MM.1S (cell line): ENCODE results near the gene MBOAT1.

Experiments used
- CTCF ChIP-seq: fragments of 300-600 bp; sonication (generic); IDR thresholded peaks from 2 replicates; pipeline ENCODE4 v1.5.1; 2016; ENCODE audit warnings: antibody characterized with exemption, low read length, mixed read lengths
- EZH2 ChIP-seq: fragments of 300-600 bp; sonication (generic); optimal IDR thresholded peaks from 2 replicates; pipeline ENCODE3; 2017; ENCODE audit warnings: low read depth, mild to moderate bottlenecking, antibody characterized with exemption, low read length, mixed read lengths

GRCh38 chr6:20253021-20253420 lies 40.8 kb upstream of the MBOAT1 start:
- TF ChIP-seq CTCF (no peak), EZH2 (no peak)
